Stimulated activated CD4-positive, alpha-beta T cell treated with anti-CD3 and anti-CD28 coated beads, Interleukin-4, amount 100 ng/mL, for 24 hours (primary cell): Measurements from ENCODE around the gene HRAS.
A peak's percentile ranks its signal among the peaks of the same experiment; 100 is the strongest.
"Not testable (repeated sequence)": the region's sequence is repeated elsewhere in the genome, so short reads cannot be mapped to it uniquely, and the experiment has no call there.

Experiments
- DNase-seq: peaks from one replicate; pipeline ENCODE4 v3.0.0-alpha.2; 2020

The HRAS gene

GRCh38 chr11:532527-532985 lies 2.8 kb downstream of the HRAS start:
- DNase-seq: no peak

GRCh38 chr11:531919-532526 lies 3.4 kb downstream of the HRAS start:
- DNase-seq: no peak

DNA sequence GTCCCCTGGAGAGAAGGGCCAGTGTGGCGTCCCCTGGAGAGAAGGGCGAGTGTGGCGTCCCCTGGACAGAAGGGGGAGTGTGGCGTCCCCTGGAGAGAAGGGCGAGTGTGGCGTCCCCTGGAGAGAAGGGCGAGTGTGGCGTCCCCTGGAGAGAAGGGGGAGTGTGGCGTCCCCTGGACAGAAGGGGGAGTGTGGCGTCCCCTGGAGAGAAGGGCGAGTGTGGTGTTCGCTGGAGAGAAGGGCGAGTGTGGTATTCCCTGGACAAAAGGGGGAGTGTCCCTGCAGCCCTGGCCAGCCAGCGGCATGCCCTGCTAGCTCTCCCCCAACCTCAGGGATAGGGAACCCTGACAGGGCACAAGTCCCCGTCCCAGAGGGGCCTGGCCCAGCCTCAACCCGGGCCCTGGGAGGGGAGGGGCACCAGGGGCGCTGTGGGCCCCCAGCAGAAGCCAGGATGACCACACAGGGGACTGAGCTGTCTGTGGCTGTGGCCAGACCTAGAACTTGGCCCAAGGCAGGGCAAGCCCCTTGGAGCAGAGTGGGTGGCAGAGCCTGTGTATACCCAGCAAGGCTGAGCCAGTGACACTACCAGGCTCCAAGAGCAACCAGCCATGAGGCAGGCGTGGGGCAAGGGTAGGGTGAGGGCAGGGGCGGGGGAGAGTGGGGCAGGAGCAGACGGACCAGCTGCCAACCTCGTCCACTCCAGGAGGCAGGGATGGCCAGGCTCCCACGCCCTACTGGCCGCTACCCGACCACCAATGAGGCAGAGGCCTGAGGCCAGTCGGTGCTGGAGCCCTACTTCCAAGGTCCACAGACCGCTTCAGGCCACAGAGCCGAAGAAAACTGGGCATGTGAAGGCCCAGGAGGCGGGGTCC lies 4.2 kb downstream of the HRAS start:
- DNase-seq: no peak

- DNase-seq: no peak
Observed at GRCh38 chr11:529728-530411, 5.5 kb downstream of the HRAS start.

- DNase-seq: no peak
Observed at GRCh38 chr11:528815-529727, 6.3 kb downstream of the HRAS start.

- no peak for DNase-seq
Observed at GRCh38 chr11:528166-528814, 7.1 kb downstream of the HRAS start.

GRCh38 chr11:526192-526591 lies 9.2 kb downstream of the HRAS start:
- DNase-seq: no peak

GRCh38 chr11:521177-521688 lies 14.1 kb downstream of the HRAS start:
- DNase-seq: no peak

DNA sequence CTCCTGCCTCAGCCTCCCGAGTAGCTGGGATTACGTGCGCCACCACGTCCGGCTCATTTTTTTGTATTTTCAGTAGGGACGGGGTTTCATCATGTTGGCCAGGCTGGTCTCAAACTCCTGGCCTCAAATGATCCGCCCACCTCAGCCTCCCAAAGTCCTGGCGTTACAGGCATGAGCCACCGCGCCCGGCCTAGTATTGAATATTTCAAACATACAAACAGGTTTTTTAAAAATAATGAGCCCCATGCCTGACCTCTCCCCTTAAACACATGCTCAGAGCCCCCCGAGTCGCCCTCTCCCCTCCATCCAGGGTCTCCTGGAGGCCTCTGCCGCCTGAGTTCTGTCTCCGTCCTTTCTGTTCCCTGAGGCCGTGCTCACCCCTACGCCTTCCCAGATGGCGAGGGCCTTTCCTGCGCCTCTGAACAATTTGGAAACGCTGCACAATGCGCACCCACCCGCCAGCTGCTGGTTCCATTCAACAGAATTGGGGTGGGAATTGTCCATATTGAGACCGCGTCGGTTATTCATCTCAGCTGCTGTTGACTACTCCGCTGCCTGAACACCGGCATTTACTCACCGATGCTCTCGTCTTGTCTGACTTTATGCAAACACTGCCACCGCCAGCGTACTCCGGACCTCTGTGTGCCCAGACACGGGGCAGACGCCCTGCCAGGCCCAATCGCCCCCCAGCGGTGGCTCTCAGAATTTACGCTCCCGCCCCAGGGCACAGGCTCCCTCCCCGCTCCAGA lies 14.8 kb downstream of the HRAS start:
- no peak for DNase-seq

DNA sequence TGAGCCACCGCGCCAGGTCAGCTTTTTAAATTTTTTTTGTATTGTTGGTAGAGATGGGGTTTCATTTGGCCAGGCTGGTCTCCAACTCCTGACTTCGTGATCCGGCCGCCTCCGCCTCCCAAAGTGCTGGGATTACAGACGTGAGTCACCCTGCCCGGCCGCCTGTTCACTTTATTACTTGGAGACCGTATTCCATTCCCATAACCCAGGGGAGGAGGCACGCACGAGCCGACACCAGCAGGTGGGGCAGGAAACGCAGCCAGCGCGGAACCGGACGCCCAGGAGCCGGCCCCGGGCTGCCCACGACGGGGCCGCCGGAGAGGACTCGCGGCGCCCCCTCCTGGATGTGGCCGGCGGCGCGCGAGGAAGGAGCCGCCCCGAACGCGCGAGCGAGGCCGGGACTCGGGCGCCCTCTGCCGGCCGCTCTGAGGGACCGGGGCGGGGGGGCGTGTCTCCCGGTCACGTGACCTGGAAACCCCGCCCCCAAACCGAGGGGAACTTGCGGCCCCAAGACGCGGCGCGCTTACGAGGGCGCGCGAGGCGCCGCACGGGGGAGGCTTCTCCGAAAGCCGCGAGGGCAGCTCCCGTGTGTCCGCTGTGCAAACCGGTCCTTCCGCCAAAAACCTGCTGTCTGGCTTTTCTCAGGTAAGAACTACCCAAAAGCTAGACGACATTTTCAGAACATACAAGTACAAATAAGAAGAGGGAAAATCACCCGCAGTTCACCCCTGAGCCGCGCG lies 16.7 kb downstream of the HRAS start:
- DNase-seq: peak; percentile 85

DNA sequence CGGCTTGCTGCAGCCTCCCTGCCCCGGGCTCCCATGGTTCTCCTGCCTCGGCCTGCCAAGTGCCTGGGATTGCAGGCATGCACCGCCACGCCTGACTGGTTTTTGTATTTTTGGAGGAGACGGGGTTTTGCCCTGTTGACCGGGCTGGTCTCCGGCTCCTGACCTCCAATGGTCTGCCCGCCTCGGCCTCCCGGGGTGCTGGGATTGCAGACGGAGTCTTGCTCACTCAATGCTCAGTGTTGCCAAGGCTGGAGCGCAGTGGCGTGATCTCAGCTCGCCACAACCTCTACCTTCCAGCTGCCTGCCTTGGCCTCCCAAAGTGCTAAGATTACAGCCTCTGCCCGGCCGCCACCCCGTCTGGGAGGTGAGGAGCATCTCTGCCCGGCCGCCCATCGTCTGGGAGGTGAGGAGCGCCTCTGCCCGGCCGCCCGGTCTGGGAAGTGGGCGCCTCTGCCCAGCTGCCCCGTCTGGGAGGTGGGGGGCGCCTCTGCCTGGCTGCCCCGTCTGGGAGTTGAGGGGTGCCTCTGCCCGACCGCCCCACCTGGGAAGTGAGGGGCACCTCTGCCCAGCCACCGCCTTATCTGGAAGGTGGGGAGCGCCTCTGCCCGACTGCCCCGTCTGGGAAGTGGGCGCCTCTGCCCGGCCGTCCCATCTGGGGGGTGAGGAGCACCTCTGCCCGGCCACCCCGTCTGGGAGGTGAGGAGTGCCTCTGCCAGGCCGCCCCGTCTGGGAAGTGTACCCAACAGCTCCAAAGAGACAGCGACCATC lies 18.3 kb downstream of the HRAS start:
- DNase-seq: not testable (repeated sequence)

- DNase-seq: no peak
Observed at GRCh38 chr11:516400-516799, 19.0 kb downstream of the HRAS start.

DNA sequence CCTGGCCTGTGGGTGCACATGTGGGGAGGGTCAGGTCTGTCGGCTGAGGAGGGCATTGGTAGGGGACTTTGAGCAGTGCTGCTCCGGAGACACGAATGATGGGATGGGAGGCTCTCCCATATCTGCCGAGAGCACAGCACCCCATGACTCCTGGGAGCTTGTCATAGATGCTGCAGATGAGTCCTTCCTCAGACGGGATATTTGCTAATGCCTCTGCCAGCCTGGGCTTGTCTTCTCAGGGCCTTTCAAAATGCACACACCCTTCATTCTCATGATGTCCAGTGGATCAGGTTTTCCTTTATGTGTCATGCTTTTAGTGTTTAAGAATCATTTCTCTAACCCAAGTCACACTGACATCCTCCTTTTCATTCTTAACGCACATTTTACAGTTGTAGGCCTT lies 20.2 kb downstream of the HRAS start:
- DNase-seq: no peak

- DNase-seq: no peak
Observed at GRCh38 chr11:514606-515005, 20.8 kb downstream of the HRAS start.

GRCh38 chr11:512761-513595 lies 22.4 kb downstream of the HRAS start:
- no peak for DNase-seq

GRCh38 chr11:508956-509355 lies 26.4 kb downstream of the HRAS start:
- no peak for DNase-seq

DNA sequence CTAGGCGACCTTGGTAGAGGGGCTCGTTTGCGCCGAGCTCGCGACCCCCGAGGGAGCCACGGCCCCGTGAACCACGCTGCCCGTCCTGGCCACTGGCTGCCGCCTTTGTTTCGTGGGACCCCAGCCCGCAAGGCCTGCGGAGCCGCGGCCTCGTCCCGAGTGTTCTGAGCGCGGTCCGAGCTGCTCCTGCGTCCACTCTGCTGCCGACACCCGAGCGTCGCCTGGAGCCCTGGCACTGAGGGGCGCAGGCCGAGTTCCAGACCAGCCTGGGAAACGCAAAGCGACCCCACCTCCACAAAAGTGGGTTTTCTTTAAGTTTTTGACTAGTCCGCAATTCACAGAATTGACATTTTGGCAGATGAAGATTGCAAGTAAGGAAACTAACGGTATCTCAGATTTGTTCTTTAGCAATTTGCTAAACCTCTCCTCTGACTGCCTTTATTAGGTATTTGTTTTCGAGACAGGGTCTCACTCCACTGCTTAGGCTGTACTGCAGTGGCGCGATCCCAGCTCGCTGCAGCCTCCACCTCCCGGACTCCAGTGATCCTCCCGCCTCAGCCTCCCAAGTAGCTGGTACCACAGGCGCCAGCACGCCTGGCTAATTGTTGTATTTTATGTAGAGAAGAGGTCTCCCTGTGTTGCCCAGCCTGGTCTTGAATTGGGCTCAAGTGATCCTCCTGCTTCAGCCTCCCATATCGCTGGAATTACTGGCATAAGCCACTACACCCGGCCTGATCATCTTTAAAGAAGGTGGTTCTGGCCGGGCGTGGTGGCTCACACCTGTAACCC lies 27.5 kb downstream of the HRAS start:
- DNase-seq: no peak
